Measurements from ENCODE around the gene MOCS3. TPM values are rescaled to one million over a fixed set of nuclear protein-coding genes. Genes with fewer than 3 reads are reported as not detected.

Gene MOCS3
- total RNA-seq, 5 donors from 2014 or later (not counting 1 experiment from before 2014, with no cell fraction given), result 2.6 to 8.3 (median 7.6) TPM

DNA sequence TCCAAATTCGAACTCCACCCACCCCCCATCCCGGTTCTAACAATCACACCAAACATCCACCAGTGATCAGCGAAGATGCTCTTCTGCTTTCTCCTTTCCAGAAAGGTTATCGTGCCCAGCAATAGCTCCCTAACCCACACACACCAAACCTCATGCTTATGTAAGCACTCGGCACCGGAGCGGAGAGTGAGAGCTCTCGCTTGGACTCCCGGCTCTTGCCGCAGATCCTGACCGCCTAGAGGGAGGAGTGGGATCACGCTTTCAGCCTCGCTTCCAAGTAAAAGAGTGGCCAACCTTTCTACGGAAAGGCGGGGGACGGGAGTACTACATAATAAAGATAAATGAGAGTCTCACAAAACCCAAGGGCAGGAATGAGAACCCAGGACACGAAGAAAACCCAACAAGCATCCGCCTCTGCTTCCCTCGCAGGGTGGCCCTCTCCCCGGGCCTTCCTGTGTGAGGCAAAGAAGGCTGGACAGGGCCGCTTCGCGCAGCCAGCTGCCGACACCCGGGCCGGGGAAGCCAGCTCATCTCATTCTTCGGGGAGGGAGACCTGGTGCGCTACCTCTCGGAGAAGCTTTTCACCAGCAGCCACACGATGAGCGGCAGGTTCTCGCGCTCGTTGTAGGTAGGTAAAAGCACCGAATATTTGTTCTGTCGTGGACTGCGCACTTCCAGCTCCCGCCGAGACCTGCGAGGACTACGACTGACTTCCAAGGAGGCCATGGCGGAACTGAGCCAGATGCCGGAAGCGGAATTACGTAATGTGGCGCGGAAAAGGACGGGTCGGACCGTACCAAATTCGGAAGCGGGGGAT lies 612 bp upstream of the MOCS3 start, which contains the start of gene DPM1:
Gene DPM1, minus strand, starts transcription at position 735 of the 817 bp plus-strand sequence. Its CDS starts 9 bp downstream, at position 726.
- H3K4me3 Mint-ChIP-seq, result peak within 1 kb of the TSS; percentile 94 to 96 (median 95)
- ATAC-seq (replicated peaks in 1 of 4), result peak; percentile 85 to 89 (median 88)

DNA sequence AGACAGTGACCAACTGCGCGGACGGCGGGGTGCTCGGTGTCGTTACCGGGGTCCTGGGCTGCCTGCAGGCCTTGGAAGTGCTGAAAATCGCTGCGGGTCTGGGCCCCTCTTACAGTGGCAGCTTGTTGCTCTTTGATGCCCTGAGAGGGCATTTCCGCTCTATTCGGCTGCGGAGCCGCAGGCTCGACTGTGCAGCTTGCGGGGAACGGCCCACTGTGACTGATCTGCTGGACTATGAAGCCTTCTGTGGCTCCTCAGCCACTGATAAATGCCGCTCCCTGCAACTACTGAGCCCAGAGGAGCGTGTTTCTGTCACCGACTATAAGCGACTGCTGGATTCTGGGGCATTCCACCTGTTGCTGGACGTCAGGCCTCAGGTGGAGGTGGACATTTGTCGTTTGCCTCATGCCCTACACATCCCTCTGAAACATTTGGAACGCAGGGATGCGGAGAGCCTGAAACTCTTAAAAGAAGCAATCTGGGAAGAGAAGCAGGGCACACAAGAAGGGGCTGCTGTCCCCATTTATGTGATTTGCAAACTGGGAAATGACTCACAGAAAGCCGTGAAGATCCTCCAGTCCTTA lies 1.0 kb downstream of the MOCS3 start:
- DNase-seq (no peak), ATAC-seq (replicated peaks in 1 of 4) (no peak)
- peak overlapping the region; percentile 91 to 95 for H3K4me3 ChIP-seq (ENCODE audit: control insufficient read depth in 1 of 2, extremely low read depth in 1 of 2, low read length in 1 of 2)
- peak overlapping the region; percentile 95 for H3K27ac ChIP-seq (ENCODE audit: low read length)
- CTCF ChIA-PET, result interaction anchor here in 1 of 2 donors (0.6 to 2.1 kb wide), 2 partner anchors 29 kb away, joined by 3 to 33 read pairs; partner anchors contain the start of gene ADNP
- H3K36me3 ChIP-seq (ENCODE audit: control insufficient read depth in 2 of 2, extremely low read depth in 1 of 2, insufficient read depth in 1 of 2, low read length in 1 of 2), result peaks cover 0 to 2% of the 10 kb centered on the region in 2 donors
- H3K36me3 Mint-ChIP-seq, result peaks cover 12% of the 10 kb centered on the region
- H3K27me3 ChIP-seq (replicated peaks in 1 of 2; ENCODE audit: control insufficient read depth in 2 of 2, extremely low read depth in 1 of 2, insufficient read depth in 2 of 2, low read length in 1 of 2), result no peaks in the 10 kb centered on the region
- H3K27ac Mint-ChIP-seq, result peak overlapping the region in 1 of 2 donors; percentile 99
- H3K4me3 Mint-ChIP-seq, result peak overlapping the region; percentile 94 to 96 (median 95)
- H3K27me3 Mint-ChIP-seq, result no peaks in the 10 kb centered on the region
- H3K9me3 Mint-ChIP-seq, result no peaks in the 10 kb centered on the region
- no peaks in the 10 kb centered on the region for H3K9me3 ChIP-seq
- POLR2A ChIA-PET, result interaction anchor here in 1 of 2 donors (2.3 kb wide), 1 partner anchor 30 kb away, joined by 12 read pairs; no protein-coding TSS in a partner anchor
- H3K4me1 Mint-ChIP-seq, result peaks cover 60 to 62% (median 61%) of the 10 kb centered on the region in 3 donors
- H3K4me1 ChIP-seq (ENCODE audit: control insufficient read depth in 1 of 2, extremely low read depth in 1 of 2, insufficient read depth in 2 of 2, low read length in 2 of 2), result peaks cover 23 to 24% of the 10 kb centered on the region in 2 experiments
- 74% methylated on average over 22 of the region's 25 CpGs for WGBS (ENCODE audit: insufficient coverage)

More for the DNA sequence above, 612 bp upstream of the MOCS3 start, which contains the start of gene DPM1:
- ChIA-PET CTCF (interaction anchor here (0.6 to 2.7 kb wide), 13 partner anchors 23 to 557 kb away, joined by 3 to 33 read pairs (median 4); partner anchors contain the start of genes ADNP (in 1 of the 2) and BCAS4 (in 1 of the 2)), POLR2A (interaction anchor here (0.5 to 2.9 kb wide), 15 partner anchors 10 to 578 kb away, joined by 3 to 41 read pairs (median 5); partner anchors contain the start of gene ADNP (in 2 of the 2))
- peak within 1 kb of the TSS; percentile 99 for H3K27ac Mint-ChIP-seq
- peaks cover 0 to 16% of the 10 kb centered on the region in 2 donors for H3K36me3 ChIP-seq (ENCODE audit: control insufficient read depth in 2 of 2, extremely low read depth in 1 of 2, insufficient read depth in 1 of 2, low read length in 1 of 2)
- peaks cover 23 to 24% of the 10 kb centered on the region in 2 experiments for H3K4me1 ChIP-seq (ENCODE audit: control insufficient read depth in 1 of 2, extremely low read depth in 1 of 2, insufficient read depth in 2 of 2, low read length in 2 of 2)
- no peaks in the 10 kb centered on the region for H3K27me3 Mint-ChIP-seq
- H3K4me1 Mint-ChIP-seq, result peaks cover 61 to 73% (median 66%) of the 10 kb centered on the region in 3 donors
- DNase-seq, result peak; percentile 73 to 96 (median 86)
- peak within 1 kb of the TSS; percentile 91 to 95 for H3K4me3 ChIP-seq (ENCODE audit: control insufficient read depth in 1 of 2, extremely low read depth in 1 of 2, low read length in 1 of 2)
- H3K27me3 ChIP-seq (replicated peaks in 1 of 2; ENCODE audit: control insufficient read depth in 2 of 2, extremely low read depth in 1 of 2, insufficient read depth in 2 of 2, low read length in 1 of 2), result no peaks in the 10 kb centered on the region
- H3K9me3 ChIP-seq, result no peaks in the 10 kb centered on the region
- no peaks in the 10 kb centered on the region for H3K9me3 Mint-ChIP-seq
- under 1% methylated on average over 28 of the region's 52 CpGs for WGBS (ENCODE audit: insufficient coverage)
- H3K36me3 Mint-ChIP-seq, result peaks cover 14% of the 10 kb centered on the region
- H3K27ac ChIP-seq (ENCODE audit: low read length), result peak within 1 kb of the TSS; percentile 95

DNA sequence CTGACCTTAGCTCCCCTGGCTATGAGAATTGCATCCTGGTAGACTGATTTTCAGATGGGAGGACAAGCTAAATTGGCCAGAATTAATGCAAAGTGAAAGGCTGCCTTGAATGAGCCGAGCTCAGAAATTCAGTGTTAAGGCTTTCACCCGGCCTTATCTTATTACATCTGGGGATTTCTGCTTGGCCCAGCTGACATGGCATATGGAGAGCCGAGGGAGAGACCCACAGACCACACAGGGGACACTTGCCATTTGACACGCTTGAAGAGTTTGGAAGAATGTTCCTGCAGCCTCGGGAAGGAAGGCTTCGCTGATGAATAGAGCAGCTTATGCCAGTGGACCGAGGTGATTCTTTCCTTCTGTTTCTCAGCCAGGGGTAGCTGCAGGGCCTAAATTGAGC lies 9.0 kb downstream of the MOCS3 start:
- Mint-ChIP-seq H3K4me1 (peaks cover 0 to 3% (median 0%) of the 10 kb centered on the region in 3 donors), H3K9me3 (no peaks in the 10 kb centered on the region), H3K36me3 (no peaks in the 10 kb centered on the region), H3K27ac (no peak overlapping the region), H3K27me3 (no peaks in the 10 kb centered on the region), H3K4me3 (no peak overlapping the region)
- no peaks in the 10 kb centered on the region for H3K36me3 ChIP-seq (ENCODE audit: control insufficient read depth in 2 of 2, extremely low read depth in 1 of 2, insufficient read depth in 1 of 2, low read length in 1 of 2)
- CTCF ChIA-PET, result interaction anchor here (0.7 to 0.9 kb wide), 3 partner anchors 39 to 762 kb away, joined by 4 to 5 read pairs (median 4); no protein-coding TSS in a partner anchor
- H3K9me3 ChIP-seq, result no peaks in the 10 kb centered on the region
- 51% methylated on average over 6 of the region's 7 CpGs for WGBS (ENCODE audit: insufficient coverage)
- H3K4me3 ChIP-seq (ENCODE audit: control insufficient read depth in 1 of 2, extremely low read depth in 1 of 2, low read length in 1 of 2), result no peak overlapping the region
- H3K27me3 ChIP-seq (replicated peaks in 1 of 2; ENCODE audit: control insufficient read depth in 2 of 2, extremely low read depth in 1 of 2, insufficient read depth in 2 of 2, low read length in 1 of 2), result peaks cover 0 to 7% of the 10 kb centered on the region in 2 experiments
- H3K27ac ChIP-seq (ENCODE audit: low read length), result no peak overlapping the region
- ATAC-seq (replicated peaks in 1 of 4) (no peak), DNase-seq (no peak)
- POLR2A ChIA-PET, result no interaction called here
- no peaks in the 10 kb centered on the region for H3K4me1 ChIP-seq (ENCODE audit: control insufficient read depth in 1 of 2, extremely low read depth in 1 of 2, insufficient read depth in 2 of 2, low read length in 2 of 2)

DNA sequence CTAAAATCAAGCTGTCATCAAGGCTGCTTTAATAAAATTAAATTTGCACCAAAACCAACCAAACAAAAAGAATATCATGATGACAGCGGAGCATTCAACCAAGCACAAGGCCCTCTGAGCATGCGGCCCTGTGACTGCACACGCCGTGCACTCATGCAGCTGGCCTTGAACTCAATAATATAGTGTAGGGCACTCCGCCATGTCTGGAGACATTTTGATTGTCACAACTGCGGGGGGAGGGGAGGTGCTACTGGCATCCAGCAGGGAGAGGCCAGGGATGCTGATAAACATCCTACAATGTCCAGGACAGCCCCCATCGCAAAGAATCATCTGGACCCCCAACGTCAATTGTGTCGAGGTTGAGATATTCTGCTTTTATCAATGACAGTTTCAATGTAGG lies 9.7 kb downstream of the MOCS3 start:
- no CpG with 5 or more reads among the region's 9 CpGs for WGBS (ENCODE audit: insufficient coverage)

DNA sequence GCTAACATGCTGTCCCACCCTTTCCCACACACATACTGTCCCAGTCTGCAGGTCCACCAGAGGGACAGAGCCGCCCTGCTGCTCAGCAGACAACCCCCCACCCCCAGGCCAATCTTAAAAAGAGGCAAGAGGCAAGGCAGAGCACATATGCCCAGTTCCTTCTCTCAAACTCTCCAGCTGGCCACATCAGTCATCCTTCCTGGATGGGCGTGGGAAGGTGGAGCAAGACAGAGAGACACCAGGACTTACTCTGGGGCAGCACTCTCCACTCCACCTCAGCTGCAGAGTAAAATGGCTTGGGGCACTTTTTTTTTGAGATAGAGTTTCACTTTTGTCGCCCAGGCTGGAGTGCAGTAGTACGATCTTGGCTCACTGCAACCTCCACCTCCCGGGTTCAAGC lies 10.8 kb downstream of the MOCS3 start:
- Histone ChIP-seq H3K36me3 (ENCODE audit: control insufficient read depth in 2 of 2, extremely low read depth in 1 of 2, insufficient read depth in 1 of 2, low read length in 1 of 2) (no peaks in the 10 kb centered on the region), H3K4me1 (ENCODE audit: control insufficient read depth in 1 of 2, extremely low read depth in 1 of 2, insufficient read depth in 2 of 2, low read length in 2 of 2) (no peaks in the 10 kb centered on the region), H3K9me3 (no peaks in the 10 kb centered on the region), H3K27ac (ENCODE audit: low read length) (no peak overlapping the region), H3K27me3 (replicated peaks in 1 of 2; ENCODE audit: control insufficient read depth in 2 of 2, extremely low read depth in 1 of 2, insufficient read depth in 2 of 2, low read length in 1 of 2) (peaks cover 0 to 10% of the 10 kb centered on the region in 2 experiments), H3K4me3 (ENCODE audit: control insufficient read depth in 1 of 2, extremely low read depth in 1 of 2, low read length in 1 of 2) (no peak overlapping the region)
- DNase-seq (peak in 1 of 35 experiments; percentile 8), ATAC-seq (replicated peaks in 1 of 4) (no peak)
- Mint-ChIP-seq H3K4me1 (no peaks in the 10 kb centered on the region), H3K9me3 (no peaks in the 10 kb centered on the region), H3K27me3 (peaks cover 3 to 8% of the 10 kb centered on the region in 2 donors), H3K36me3 (no peaks in the 10 kb centered on the region), H3K27ac (no peak overlapping the region), H3K4me3 (no peak overlapping the region)
- ChIA-PET CTCF (no interaction called here), POLR2A (no interaction called here)
- WGBS (ENCODE audit: insufficient coverage), result no CpG with 5 or more reads among the region's 5 CpGs

More for the DNA sequence above, 9.7 kb downstream of the MOCS3 start:
- H3K36me3 ChIP-seq (ENCODE audit: control insufficient read depth in 2 of 2, extremely low read depth in 1 of 2, insufficient read depth in 1 of 2, low read length in 1 of 2), result no peaks in the 10 kb centered on the region
- Mint-ChIP-seq H3K9me3 (no peaks in the 10 kb centered on the region), H3K27me3 (peaks cover 2 to 5% of the 10 kb centered on the region in 2 donors), H3K4me1 (peaks cover 0 to 1% (median 0%) of the 10 kb centered on the region in 3 donors), H3K4me3 (no peak overlapping the region), H3K27ac (no peak overlapping the region), H3K36me3 (no peaks in the 10 kb centered on the region)
- POLR2A ChIA-PET, result no interaction called here
- no peaks in the 10 kb centered on the region for H3K9me3 ChIP-seq
- no peaks in the 10 kb centered on the region for H3K4me1 ChIP-seq (ENCODE audit: control insufficient read depth in 1 of 2, extremely low read depth in 1 of 2, insufficient read depth in 2 of 2, low read length in 2 of 2)
- no peak overlapping the region for H3K4me3 ChIP-seq (ENCODE audit: control insufficient read depth in 1 of 2, extremely low read depth in 1 of 2, low read length in 1 of 2)
- CTCF ChIA-PET, result no interaction called here
- ATAC-seq (replicated peaks in 1 of 4), result no peak
- peak in 1 of 35 experiments; percentile 11 for DNase-seq
- no peak overlapping the region for H3K27ac ChIP-seq (ENCODE audit: low read length)
- H3K27me3 ChIP-seq (replicated peaks in 1 of 2; ENCODE audit: control insufficient read depth in 2 of 2, extremely low read depth in 1 of 2, insufficient read depth in 2 of 2, low read length in 1 of 2), result peaks cover 0 to 7% of the 10 kb centered on the region in 2 experiments

DNA sequence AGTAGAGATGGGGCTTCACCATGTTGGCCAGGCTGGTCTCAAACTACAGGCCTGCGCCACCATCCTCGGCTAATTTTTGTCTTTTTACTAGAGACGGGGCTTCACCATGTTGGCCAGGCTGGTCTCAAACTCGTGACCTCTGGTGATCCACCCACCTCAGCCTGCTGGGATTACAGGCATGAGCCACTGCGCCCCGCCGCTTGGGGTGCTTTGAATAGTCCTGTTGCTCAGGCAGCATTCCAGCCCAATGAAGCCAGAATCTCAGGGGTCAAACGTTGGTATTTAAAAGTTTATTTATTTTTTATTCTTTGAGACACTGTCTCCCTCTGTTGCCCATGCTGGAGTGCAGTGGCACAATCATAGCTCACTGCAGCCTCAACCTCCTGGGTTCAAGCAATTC lies 11.3 kb downstream of the MOCS3 start:
- H3K27me3 Mint-ChIP-seq, result peaks cover 4 to 8% of the 10 kb centered on the region in 2 donors
- no peak for ATAC-seq (replicated peaks in 1 of 4)
- H3K27ac ChIP-seq (ENCODE audit: low read length), result no peak overlapping the region
- H3K4me3 Mint-ChIP-seq, result no peak overlapping the region
- H3K4me3 ChIP-seq (ENCODE audit: control insufficient read depth in 1 of 2, extremely low read depth in 1 of 2, low read length in 1 of 2), result no peak overlapping the region
- no peaks in the 10 kb centered on the region for H3K36me3 ChIP-seq (ENCODE audit: control insufficient read depth in 2 of 2, extremely low read depth in 1 of 2, insufficient read depth in 1 of 2, low read length in 1 of 2)
- H3K4me1 Mint-ChIP-seq, result no peaks in the 10 kb centered on the region
- no peaks in the 10 kb centered on the region for H3K4me1 ChIP-seq (ENCODE audit: control insufficient read depth in 1 of 2, extremely low read depth in 1 of 2, insufficient read depth in 2 of 2, low read length in 2 of 2)
- ChIA-PET POLR2A (no interaction called here), CTCF (no interaction called here)
- H3K9me3 Mint-ChIP-seq, result no peaks in the 10 kb centered on the region
- H3K36me3 Mint-ChIP-seq, result no peaks in the 10 kb centered on the region
- peaks cover 0 to 10% of the 10 kb centered on the region in 2 experiments for H3K27me3 ChIP-seq (replicated peaks in 1 of 2; ENCODE audit: control insufficient read depth in 2 of 2, extremely low read depth in 1 of 2, insufficient read depth in 2 of 2, low read length in 1 of 2)
- WGBS (ENCODE audit: insufficient coverage), result 81% methylated on average over 5 of the region's 8 CpGs
- DNase-seq, result no peak
- H3K27ac Mint-ChIP-seq, result no peak overlapping the region
- no peaks in the 10 kb centered on the region for H3K9me3 ChIP-seq

Measured in T-cell (primary cell).